RWPE1 (cell line): Measurements from ENCODE around the gene C15orf62.

Experiments
- CTCF ChIA-PET: fragments of 350-600 bp; sonication (Branson Sonifier 250); formaldehyde crosslinking; extraction: SDS; loops from one replicate; lab custom pipeline; 2021; lab: Yijun Ruan, JAX
- POLR2A ChIA-PET: fragments of 400-600 bp; formaldehyde crosslinking; extraction: SDS; loops from one replicate; lab custom pipeline; 2020; ENCODE audit warnings: antibody characterized with exemption; ENCODE audit not compliant: low non-redundant PET; lab: Yijun Ruan, JAX
- DNase-seq: peaks from one replicate; pipeline ENCODE4 v3.0.0; 2012; ENCODE audit warnings: low spot score
- H3K27ac ChIP-seq: fragments of 450-650 bp; 2 replicates; pipeline ENCODE4 v1.5.1; 2017
- TF ChIP-seq, protein P1 (sequence below): fragments of 450-650 bp; conservative IDR thresholded peaks from 2 replicates; pipeline ENCODE4 v1.5.1; 2017; ENCODE audit warnings: low read depth, mild to moderate bottlenecking

Gene C15orf62

DNA sequence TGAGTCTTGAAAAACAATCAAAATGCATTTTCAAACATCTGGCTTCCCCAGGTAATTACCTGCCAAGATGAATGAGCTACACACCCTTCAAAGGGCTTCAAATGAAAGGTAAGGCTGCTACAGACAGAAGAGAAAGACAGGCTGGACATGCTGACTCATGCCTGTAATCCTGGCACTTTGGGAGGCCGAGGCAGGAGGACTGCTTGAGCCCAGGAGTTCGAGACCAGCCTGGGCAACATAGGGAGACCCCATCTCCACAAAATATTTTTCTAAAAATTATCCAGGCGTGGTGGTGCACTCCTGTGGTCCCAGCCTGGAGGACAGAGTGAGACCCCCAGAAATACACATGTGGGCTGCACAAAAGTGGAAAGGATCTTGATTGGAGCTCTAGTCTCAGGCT lies 22.6 kb downstream of the C15orf62 start:
- H3K27ac ChIP-seq, result peak overlapping the region; percentile 41
- TF ChIP-seq, protein P1, sequence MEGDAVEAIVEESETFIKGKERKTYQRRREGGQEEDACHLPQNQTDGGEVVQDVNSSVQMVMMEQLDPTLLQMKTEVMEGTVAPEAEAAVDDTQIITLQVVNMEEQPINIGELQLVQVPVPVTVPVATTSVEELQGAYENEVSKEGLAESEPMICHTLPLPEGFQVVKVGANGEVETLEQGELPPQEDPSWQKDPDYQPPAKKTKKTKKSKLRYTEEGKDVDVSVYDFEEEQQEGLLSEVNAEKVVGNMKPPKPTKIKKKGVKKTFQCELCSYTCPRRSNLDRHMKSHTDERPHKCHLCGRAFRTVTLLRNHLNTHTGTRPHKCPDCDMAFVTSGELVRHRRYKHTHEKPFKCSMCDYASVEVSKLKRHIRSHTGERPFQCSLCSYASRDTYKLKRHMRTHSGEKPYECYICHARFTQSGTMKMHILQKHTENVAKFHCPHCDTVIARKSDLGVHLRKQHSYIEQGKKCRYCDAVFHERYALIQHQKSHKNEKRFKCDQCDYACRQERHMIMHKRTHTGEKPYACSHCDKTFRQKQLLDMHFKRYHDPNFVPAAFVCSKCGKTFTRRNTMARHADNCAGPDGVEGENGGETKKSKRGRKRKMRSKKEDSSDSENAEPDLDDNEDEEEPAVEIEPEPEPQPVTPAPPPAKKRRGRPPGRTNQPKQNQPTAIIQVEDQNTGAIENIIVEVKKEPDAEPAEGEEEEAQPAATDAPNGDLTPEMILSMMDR, result no peak
- no peak for DNase-seq
- CTCF ChIA-PET, result interaction anchor here (0.6 to 0.7 kb wide), 3 partner anchors 57 to 407 kb away, joined by 4 to 5 read pairs (median 4); partner anchors contain the start of gene RHOV
- POLR2A ChIA-PET, result interaction anchor here (0.7 kb wide), 1 partner anchor 25 kb away, joined by 7 read pairs; no protein-coding TSS in a partner anchor

DNA sequence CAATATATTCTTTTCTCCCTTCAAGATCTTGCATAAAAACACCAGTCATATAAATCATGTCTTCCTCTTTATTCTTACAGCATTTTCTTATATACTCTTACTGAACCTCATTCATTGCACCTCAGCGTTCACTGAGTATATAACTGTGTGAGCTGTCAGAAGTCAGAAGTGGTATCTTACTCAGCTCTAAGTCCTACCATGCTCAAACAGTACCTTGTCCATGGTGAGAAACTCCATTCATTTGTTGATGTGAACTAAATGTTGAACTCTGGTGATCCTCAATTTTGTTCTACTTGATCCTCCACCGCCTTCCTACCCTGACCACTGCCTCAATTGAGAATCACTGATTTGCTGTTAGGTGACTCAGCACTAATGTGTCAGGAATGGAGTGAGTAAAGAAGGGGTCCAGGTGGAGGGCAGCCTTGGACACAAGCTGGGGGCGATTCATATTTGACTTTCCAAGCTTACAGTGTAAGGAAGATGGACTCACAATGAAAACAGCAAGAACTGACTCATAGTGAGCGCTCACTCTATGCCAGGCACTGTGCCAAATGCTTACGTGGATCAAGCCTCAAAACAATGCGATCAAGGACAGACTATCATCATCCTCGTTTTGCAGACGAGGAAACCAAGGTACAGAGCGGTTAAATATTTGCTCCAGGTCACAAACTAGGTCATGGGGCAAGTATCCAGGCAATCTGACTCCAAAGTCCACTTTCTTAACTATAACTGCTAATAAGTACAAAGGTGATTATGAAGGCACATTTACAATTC lies 23.6 kb downstream of the C15orf62 start:
- CTCF ChIA-PET, result interaction anchor here (0.5 to 0.6 kb wide), 2 partner anchors 10 to 34 kb away, joined by 3 read pairs; no protein-coding TSS in a partner anchor
- TF ChIP-seq, protein P1, result no peak
- H3K27ac ChIP-seq, result peak overlapping the region; percentile 58
- DNase-seq, result peak; percentile 72
- POLR2A ChIA-PET, result interaction anchor here (0.5 kb wide), 1 partner anchor 27 kb away, joined by 3 read pairs; no protein-coding TSS in a partner anchor

DNA sequence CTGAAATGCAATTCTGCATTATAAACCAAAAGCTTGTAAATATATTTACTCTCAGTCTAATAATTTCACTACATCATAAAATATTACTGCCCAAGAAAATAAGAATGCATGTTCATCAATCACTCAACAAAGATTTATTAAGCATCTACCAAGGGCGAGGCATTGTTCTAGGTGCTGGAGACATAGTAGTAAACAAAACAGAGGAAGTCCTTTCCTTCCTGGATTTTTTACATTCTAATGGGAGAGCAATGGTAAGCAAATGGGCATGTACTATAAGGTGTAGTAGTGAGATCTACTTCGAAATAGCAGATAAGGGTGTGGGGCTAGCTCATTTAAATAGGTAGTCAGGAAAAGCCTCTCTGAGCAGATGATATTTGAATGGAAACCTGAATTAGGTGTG lies 26.3 kb downstream of the C15orf62 start:
- CTCF ChIA-PET, result no interaction called here
- H3K27ac ChIP-seq, result no peak overlapping the region
- POLR2A ChIA-PET, result no interaction called here
- TF ChIP-seq, protein P1, result no peak
- DNase-seq, result no peak

DNA sequence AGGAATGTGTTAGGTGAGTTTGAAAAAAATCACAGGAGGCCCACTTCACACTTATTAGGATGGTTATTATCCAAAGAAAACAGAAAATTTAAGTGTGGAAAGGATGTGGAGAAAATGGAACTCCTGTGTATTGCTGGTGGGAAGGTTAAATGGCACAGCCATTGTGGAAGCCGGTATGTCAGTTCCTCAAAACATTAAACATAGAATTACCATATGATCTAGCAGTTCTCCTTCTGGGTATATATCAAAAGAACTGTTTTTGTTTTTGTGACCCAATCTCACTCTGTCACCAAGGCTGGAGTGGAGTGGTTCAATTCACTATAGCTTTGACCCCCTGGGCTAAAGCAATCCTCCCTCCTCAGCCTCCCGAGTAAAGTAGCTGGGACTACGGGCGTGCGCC lies 26.7 kb downstream of the C15orf62 start:
- TF ChIP-seq, protein P1, result no peak
- peak overlapping the region; percentile 31 for H3K27ac ChIP-seq
- ChIA-PET CTCF (interaction anchor here (1.2 kb wide), 1 partner anchor 62 kb away, joined by 5 read pairs; no protein-coding TSS in a partner anchor), POLR2A (no interaction called here)
- DNase-seq, result no peak

DNA sequence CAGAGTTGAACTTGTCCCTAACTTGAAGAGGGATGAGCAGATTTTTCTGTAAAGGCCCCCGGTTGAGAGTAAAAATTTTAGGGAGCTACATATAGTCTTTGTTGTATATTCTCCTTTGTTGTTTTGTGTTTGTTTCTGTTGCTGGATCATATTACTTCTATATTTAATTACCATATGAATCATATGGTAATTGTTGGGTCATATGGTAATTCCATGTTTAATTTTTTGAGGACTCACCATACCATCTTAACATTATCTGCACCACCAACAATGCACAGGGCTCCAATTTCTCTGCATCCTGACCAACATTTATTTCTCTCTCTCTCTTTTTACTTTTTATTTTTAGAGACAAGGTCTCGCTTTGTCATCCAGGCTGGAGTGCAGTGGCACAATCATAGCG lies 29.7 kb downstream of the C15orf62 start:
- no peak for DNase-seq
- TF ChIP-seq, protein P1, result no peak
- no peak overlapping the region for H3K27ac ChIP-seq
- ChIA-PET CTCF (interaction anchor here (0.6 kb wide), 1 partner anchor 55 kb away, joined by 8 read pairs; no protein-coding TSS in a partner anchor), POLR2A (no interaction called here)

DNA sequence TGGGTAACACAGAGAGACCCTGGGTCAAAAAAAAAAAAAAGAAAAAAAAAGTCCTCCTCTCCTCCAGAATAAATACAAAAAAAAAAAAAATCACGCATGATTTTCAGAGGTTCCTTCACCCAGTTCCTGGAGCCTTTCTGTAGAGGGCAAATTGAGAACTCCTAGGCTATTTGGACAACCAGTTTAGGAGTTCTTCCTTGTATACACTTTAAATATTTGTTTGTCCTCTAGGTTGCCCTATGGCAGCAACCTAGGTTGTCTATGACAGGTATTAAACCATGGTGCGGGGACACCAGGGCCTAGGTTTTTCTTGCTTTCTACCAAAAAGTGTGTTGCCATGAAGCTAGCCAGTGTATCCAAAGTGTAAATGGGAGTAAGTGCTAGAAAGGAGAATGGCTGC lies 33.3 kb downstream of the C15orf62 start:
- ChIA-PET CTCF (no interaction called here), POLR2A (no interaction called here)
- no peak overlapping the region for H3K27ac ChIP-seq
- TF ChIP-seq, protein P1, result no peak
- DNase-seq, result no peak
